COLO668 (cell line): ENCODE data around the gene CLCNKB.
"Not testable (repeated sequence)": the region's sequence is repeated elsewhere in the genome, so short reads cannot be mapped to it uniquely, and the experiment has no call there.

Experiments
- DNase-seq: peaks from one replicate; lab custom pipeline; 2025; ENCODE audit not compliant: unreplicated experiment; lab: John Stamatoyannopoulos, UW

The CLCNKB gene

DNA sequence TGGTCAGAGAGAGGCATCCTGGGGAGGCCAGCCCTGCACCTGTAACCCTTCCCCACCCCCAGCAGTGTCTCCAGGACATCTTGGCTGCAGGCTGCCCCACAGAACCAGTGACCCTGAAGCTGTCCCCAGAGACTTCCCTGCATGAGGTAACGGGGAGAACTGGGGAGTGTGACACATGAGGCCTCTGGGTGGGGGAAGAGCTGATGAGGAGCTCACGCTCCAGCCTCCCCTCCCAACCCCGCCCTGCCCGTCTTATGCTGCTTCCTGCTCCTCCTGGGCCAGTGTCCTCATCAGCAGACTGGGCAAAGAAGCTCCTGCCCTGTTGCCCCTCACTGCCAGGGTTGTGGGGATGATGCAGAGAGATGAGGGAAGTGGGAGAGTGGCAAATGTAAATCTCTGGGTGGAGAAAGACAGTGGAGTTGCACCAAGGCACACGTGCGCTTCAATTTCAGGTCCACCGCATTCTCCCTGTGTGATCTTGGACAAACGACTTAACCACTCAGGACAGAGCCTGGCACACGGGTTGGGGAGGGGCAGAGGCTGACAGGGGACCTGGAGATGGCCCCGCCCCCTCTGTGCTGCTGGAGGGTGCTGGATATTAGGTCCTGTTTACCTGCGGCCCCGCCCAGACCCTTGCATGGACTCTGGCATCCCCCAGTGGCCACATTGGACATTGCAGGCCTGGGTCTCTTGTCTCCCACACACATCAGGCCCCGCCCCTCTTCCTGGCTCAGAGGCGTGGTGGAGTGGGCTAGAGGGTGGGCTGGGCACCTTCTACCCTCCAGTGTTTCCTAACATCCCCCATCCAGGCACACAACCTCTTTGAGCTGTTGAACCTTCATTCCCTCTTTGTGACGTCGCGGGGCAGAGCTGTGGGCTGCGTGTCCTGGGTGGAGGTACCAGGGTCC lies 12.3 kb downstream of the CLCNKB start:
- DNase-seq = peak; percentile 94

DNA sequence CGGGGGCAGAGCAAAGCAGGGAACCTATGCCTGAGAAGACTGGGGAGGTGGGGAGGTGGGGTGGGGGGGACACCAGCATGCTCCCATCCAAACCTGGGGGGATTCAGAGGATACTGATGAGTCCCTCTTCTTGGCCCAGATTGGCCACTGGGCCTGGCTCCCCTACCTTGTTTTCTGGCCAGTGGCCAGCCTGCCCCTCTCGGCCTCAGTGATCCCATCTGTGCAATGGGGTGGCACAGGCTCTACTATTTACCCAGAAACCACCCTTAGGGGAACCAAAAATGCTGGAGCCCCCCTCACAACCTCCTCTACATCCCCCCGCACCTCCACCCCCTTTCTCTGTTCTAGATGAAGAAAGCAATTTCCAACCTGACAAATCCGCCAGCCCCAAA lies 12.9 kb downstream of the CLCNKB start:
- DNase-seq = not testable (repeated sequence)

DNA sequence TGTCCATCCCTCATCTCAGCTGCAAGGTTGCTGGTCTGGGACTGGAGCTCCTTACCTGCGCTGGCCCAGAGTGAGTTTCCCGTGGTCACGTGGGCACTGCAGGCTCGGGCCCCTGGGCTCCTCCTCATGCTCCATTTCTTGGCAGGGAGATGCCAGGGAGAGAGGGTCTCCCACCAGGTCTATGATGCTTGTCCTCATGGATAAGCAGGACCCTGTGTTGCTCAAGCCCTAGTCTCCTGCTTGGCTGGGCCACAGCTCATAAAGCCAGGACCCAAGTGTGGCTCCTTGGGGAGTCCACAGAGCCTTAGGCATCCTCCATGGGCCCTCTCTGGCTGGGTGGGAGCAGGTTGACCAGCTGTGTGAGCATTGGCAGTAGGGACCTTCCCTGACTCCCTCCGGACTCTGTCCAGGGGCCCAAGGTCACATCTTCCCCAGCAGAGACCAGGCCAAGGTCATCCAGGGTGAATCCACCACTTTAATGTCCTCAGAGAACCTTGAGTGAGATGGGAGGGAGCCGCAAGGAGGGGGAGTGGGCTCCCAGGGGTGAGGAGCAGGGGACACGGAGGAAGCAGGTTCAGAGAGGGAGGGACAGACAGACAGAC lies 13.8 kb downstream of the CLCNKB start:
- DNase-seq = not testable (repeated sequence)

DNA sequence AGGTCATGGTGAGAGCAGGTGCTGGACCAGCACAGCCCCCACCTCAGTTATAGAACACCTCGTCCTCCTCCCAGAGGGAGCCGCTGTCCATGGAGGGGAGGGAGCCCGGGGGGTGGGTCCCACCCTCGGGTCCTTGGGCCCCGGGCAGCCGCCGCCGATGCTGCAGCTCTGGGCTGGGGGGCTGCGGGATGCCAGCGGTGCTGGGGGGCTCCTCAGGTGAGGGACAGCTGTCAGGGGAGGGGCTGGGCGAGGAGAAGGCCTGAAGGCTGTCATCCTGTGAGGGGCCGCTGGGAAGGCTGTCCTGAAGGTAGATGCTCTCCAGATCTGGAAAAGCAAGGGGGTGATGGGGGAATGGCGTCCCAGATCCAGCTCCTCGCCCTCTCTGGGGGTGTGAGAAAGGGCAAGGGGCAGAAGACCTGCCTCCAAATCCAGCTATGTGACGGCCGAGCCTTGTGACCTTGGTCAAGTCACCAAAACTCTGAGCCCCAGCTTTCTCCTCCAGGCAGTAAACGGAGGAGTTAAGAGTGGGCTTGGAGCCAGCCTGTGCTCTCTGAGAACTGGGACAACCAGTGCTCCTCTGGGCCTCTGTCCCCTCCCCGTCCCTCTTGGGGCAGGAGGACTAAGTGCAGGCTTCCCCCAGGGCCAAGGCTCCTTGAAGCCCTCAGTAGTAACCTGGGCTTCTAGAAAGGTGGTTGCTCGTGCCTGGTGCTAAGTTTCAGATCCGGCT lies 15.0 kb downstream of the CLCNKB start:
- DNase-seq = not testable (repeated sequence)

DNA sequence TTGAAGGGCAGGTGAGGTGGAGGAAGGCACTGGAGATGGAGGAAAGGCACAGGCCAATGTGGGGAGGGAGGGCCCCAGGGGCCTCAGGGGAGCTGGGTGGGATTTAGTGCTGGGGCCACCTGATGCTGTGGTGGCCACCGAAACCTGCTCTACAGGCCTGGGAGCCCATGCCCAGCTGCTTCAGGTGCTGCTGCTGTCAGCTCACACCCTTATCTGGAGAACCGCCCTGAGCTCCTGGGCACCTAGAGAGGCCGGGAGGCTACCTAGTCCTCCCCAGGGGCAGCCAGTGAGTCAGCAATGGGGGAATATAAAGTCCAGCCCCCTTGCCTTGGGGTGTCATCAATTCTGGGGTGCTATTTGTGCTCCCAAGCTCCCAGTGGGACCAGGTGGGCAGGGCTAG lies 17.7 kb downstream of the CLCNKB start:
- DNase-seq = no peak

DNA sequence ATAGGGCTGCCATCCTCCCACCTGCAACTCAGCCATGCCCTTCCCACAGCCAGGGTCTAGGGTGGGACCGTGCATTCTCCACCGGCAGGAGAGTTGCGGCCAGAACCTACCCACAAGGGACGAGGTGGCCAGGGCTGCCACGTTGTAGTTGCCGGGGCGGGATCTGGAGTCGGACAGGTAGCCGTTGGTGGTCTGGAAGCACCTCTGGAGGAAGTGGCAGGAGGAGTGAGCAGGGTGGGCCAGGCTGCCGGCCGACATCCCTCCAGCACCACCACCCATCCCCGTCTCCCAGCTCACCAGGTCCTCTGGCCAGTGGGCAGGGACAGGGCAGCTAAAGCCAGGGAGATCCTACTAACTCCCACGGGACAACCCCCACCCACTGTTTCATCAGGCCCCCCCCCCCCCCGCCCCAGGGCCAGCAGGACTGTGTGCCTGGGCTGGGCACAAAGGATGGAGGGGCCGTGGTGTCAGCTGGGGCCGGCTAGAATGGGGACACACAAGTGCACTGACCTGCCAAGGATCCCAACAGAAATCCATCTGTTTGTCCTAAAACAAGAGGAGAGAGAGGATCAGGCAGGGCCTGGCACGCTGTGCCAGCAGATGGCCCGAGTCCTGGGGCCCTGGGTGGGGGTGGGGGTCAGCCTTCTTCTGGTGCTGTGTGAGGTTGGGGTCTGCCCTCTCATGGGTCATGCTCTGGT lies 18.6 kb downstream of the CLCNKB start:
- not testable (repeated sequence) for DNase-seq

DNA sequence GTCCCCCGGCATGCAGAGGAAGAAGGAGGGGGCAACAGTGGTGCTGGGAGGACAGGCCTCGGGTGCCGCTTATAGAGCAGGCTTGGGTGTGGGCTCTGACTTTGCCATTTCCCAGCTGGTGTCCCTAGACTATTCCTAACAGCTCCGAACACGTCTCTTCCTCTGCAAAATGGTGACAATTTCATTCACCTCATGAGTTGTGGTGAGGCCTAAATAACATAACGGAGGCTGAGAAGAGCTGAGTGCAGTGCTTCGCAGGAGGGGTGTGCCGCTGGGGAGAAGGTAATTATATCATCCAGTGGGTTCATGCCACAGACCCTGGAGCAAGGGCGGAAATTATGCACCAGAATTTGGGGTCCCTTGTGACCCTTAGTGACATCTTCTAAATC lies 19.1 kb downstream of the CLCNKB start:
- not testable (repeated sequence) for DNase-seq

DNA sequence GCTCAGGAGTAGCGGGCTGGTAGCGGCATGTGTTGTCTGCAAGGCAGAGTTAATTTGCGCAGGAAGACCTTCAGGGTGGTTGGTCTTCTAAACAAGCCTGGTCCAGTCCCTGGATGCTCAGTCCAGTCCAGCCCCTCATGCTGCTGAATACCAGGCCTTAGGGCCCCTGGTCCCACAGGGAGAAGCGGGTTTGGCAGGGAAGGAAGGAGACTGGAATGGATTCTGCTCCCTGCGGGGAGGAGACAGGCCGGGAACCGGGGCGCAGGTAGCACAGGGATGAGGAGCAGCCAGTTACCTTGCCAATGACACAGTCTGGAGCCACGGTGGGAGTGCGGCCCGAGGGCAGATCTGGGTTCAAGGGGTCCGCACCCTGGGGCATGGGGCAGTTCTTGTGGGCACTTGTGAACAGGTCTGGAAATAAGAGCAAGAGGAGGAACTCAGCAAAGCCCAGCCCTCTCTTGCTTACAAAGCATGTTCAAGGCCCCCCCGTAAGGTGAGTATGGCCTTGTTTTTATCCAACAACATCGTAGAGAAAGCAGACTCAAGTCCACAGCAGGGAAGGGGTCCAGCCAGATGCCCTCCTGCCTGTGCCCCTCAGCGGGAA lies 19.7 kb downstream of the CLCNKB start:
- no peak for DNase-seq

DNA sequence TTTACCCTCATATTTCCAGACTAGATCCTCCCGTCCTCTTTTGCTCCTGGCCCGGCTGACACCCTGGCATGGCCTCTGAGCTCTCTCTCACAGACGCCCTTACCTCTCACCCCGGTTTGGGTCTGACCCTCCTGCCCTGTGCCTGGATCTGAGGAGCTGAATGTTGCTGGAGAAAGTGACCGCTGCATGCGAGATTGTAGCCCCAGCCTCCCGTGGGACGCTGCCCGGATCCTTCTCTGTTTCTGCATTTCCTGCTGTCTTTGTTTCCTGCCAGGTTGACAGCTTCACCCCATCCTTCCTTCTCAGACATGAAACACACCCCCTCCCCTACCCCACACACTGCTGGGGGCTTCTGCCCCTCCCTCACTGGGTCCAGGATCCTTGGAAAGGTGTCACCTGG lies 20.3 kb downstream of the CLCNKB start:
- no peak for DNase-seq

DNA sequence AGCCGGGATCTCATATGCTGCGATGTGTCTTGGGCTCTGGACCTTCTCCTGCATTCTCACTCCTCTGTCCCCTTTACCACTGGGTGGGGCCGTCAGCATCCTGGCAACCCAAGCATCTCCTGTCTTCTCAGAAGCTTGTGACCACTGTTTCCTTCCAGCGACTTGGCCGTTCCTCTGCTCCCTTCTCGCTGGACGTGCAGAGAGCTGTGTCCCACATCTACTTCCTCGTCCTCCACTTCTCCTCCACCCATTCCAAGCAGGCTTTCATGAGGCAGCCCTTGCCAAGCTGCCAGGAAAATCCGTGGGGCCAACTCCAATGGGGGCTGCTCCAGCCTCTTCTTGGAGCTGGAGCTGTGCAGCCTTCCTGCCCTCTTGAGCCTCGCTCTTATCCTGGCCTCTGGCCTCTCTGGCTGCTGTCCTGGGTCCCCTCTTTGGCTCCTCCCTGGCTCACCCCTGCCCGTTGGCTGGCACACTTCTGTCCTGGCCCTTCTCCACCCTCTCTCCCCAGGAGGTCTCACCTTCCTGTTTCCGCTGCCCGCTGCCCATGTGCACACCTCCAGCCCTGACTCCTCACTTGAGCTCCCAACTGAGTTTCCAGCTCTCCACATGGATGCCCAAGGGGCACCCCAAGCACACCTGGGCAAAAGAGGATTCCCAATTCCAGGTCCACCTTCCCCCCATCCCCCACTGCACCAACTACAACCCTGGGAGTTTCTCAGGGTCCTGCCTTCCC lies 21.1 kb downstream of the CLCNKB start:
- DNase-seq = no peak

DNA sequence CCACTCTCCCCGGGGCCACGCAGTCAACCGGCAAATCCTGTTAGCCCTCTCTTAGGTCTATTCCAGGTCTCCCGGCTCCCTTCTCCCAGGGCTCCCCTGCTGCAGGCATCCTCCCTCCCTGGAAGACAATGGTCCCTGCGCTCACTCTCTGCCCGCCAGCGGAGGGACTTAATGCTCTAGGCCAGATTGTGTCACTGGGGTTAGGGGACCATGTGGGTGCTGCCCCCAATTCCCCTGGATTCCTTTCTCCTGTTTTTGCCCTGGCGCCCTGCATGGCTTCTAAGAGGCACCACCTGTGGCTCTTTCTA lies 21.6 kb downstream of the CLCNKB start:
- no peak for DNase-seq

DNA sequence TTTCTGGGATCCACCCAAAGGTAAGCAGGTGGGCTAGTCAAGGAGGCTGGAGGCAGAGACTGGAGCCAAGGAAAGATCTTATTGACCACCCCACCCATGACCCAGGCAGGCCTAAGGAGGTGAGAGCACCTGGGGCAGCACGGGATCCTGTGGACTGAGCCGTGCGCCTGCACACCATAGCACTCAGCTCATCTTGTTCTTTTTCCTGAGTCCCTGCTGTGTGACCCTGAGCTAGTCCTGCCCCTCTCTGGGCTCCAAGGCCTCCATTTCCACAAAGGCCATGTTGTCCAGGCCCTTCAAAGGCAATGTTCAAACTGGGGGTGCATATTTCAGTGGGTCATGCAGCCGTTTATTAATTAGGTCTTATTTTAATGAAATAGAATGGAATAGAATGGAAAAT lies 22.7 kb downstream of the CLCNKB start:
- no peak for DNase-seq

DNA sequence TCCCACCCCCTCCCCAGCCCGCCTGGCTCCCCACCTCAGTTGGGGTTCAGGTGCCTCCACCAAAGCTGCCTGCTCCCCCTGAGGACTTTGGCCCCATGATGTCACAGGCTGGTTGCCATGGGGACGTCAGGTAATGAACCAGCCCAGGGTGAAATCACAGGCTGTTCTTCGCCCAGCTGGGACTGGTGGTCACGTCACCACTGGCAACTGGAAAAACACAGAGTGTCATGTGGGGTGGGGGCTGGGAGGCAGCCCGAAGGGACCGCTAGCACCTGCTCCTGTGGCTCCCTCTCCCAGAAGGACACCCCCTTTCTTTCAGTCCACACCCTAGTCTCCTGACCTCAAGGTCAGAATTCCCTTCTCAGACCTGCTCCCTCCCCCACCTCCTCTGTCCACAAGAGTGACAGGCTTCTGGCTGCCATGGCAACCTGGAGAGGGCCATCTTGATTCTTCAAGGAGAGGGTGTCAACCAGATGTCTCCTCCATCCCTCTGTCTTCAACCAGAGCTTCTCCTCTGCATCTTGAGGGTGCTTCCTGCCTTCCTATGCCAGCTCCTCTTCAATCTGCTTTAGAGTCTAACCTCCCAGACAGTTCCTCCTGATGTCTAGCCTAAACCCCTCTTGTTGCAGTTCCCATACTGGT lies 23.7 kb downstream of the CLCNKB start:
- peak; percentile 87 for DNase-seq

DNA sequence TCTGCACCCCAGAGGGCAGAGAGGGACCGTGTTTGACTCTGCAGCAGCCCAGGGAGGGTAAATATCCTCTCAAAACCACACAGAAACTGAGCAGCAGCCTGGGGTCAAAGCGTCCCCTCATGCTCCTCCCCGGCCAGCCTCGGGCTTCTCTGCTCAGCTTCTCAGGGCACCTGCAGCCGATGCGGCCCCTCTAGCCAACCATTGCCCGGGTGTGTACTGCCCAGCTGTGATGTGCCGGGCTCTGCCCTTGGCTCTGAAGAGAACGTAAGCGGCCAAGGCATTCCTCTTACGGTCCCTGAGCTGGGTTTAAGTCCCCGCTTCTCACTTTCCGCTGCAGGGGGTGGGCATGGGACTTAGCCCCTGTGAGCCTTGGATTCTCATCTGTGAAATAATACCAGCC lies 24.4 kb downstream of the CLCNKB start:
- DNase-seq = no peak

DNA sequence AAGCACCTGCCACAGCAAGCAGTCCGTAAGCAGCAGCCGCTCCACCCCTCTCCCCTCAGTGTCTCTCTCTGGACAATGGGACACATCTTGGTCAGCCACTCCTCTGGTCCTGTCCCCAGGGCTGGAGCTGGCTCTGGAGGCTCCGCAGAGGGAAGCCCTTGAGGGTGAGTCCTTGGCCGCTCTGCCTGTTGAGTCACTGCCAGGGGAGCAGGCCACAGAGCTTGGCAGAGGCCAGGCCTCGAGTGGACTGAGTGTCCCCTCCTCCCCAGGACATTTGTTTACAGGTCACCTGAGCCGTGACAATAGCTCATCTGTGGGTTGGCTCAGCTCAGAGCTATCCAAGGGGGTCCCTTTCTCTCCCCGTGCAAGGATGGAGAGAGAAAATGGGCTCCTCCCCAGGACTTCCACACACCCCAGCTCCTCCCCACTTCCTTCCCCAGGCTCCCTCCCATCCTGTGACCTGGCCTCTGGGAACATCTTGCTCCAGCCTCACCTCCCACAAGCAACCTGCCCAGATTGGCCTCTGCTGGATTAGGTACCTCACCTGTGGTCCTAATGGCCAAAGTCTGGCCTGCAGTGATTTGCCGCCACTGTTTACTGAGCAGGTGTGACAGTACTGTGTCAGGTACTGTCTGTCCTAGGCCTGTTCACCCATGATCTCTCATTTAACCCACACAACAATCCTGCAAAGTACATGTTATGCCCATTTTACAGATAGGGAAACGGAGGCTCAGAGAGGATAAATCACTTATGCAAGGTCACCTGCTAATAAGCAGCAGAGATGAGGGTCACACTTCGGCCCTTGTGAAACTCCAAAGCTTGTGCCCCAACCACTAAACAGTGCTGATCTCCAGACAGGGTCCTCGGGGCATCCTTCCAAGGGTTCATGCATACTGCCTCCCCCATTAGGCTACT lies 25.0 kb downstream of the CLCNKB start:
- no peak for DNase-seq

DNA sequence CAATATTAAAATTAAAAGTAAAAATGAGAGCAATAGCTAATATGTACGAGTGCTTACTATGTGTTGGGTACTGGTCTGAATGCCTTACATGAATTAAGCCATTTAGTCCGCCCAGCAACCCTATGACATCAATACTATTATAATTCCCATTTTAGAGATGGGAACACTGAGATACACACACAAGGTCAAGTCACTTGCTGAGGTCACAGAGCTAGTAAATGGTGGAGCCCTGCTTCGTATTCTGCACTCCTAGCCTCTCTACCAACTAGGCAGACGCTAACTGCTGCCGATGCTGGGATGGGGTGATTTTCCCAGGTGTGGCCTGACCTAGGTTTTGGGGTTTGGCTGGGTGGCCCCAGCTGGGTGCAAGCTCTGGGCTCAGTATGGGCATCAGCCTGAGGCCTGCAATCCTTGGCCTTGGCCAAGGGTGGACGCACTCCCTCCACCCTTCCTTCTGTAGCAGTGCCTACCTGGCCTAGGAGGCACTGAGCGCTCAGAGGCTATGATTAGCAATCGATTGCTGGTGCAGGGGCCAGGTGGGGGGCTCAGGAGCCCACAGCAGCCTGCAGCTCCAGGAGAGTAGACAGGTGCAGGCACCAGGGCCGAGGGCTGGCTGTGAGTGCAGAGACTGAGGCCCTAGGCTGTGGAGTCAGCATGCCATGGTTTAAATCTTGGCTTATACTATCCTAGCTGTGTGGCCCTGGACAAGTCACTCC lies 27.2 kb downstream of the CLCNKB start:
- no peak for DNase-seq

DNA sequence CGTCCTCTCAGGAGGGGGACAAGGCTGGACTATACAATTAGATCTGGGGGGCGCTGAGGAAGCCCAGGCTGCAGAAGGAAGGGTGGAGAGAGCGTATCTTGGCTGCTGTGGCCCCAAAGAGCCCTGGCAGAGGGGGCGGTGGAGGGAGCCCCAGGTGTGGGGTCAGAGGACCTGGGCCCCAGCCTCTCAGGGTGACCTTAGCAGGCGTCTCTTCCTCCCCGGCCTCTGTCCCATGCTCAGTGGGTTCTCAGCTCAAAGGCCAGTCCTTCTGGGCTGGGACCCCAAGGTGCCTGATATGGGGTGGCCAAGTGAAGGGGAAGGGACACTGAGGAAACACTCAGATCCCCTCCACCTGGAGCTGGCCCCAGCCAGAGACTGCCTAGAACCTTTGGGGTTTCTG lies 28.0 kb downstream of the CLCNKB start:
- no peak for DNase-seq

DNA sequence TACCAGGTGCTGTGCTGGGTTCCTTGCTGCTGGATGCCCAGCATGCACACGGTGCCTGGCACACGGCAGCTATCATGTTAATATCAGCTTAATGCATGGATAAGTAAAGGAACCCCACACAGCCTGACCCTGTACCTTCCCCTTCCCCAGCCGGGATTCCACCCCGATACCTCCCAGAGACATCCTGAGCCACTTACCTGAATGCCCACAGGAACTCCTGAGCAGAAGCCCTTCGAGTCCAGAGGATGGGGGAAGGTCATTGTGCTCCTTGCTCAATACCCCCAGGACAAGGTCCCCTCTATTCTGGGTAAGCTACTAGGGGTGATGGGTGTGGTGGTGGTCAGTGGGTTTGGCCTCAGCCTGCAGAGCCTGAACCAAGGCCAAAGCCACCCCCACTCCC lies 28.5 kb downstream of the CLCNKB start:
- no peak for DNase-seq
